IMR-90 (cell line): Measurements from ENCODE around the gene SCNM1.

Experiments used
- BHLHE40 ChIP-seq: fragments of 150-350 bp; IDR thresholded peaks from 2 replicates; pipeline ENCODE4 v1.6.1; 2016; ENCODE audit warnings: mild to moderate bottlenecking, low read depth, low read length
- NFE2L2 ChIP-seq: fragments of 150-350 bp; IDR thresholded peaks from 2 replicates; pipeline ENCODE4 v1.6.1; 2016; ENCODE audit warnings: low read depth, mild to moderate bottlenecking, low read length
- POLR2A ChIP-seq: IDR thresholded peaks from 2 replicates; pipeline ENCODE4 v1.6.1; 2012; ENCODE audit warnings: mild to moderate bottlenecking, low read depth, low read length
- RAD21 ChIP-seq: IDR thresholded peaks from 2 replicates; pipeline ENCODE4 v1.6.1; 2012; ENCODE audit warnings: low read length, improper control_type of control experiment
- RFX5 ChIP-seq: IDR thresholded peaks from 2 replicates; pipeline ENCODE4 v1.8.0; 2012; ENCODE audit warnings: low read depth, mild to moderate bottlenecking, low read length, moderate library complexity
- USF2 ChIP-seq: fragments of 150-350 bp; IDR thresholded peaks from 2 replicates; pipeline ENCODE4 v1.6.1; 2017; ENCODE audit warnings: mild to moderate bottlenecking, antibody characterized with exemption, low read length, low read depth
- TF ChIP-seq, protein P1 (sequence below): conservative IDR thresholded peaks from 2 replicates; pipeline ENCODE4 v1.5.1; 2012; ENCODE audit warnings: mild to moderate bottlenecking, low read depth, low read length, improper control_type of control experiment

DNA sequence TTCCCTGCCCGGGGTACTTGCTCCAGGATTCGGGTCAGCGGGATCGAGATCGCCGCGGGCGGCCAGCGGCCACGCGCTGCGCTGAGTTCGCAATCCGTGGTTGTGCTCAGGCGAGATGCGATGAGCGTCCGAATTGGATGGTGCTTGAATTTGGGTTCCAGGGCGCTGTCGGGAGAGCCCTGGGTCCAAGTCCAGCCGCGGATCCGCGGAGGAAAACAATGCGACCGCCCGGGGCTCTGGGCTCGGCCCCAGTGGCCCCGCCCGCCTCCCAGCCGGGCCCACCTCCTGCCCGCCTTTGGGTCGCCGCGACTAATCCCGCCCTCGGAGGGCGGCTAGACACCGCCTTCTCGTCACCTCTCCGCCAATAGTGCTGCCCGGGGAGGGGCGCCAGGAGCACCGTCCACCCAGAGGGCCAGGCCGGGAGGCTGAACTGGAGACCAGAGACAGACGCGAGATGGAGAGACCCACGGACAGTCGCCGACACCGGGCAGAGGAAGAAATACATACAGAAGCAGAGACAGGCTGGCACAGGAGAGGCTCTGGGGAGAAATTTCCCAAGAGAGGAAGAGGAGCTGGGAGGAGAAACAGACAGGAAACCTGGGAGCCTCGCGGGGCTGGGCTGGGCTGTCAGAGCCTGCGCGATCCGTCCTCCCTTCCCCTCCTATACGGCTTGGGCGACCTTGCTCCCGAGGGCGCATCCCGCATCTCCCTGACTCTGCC lies 19.4 kb upstream of the SCNM1 start, which contains the start of gene SEMA6C:
- TF ChIP-seq, protein P1, sequence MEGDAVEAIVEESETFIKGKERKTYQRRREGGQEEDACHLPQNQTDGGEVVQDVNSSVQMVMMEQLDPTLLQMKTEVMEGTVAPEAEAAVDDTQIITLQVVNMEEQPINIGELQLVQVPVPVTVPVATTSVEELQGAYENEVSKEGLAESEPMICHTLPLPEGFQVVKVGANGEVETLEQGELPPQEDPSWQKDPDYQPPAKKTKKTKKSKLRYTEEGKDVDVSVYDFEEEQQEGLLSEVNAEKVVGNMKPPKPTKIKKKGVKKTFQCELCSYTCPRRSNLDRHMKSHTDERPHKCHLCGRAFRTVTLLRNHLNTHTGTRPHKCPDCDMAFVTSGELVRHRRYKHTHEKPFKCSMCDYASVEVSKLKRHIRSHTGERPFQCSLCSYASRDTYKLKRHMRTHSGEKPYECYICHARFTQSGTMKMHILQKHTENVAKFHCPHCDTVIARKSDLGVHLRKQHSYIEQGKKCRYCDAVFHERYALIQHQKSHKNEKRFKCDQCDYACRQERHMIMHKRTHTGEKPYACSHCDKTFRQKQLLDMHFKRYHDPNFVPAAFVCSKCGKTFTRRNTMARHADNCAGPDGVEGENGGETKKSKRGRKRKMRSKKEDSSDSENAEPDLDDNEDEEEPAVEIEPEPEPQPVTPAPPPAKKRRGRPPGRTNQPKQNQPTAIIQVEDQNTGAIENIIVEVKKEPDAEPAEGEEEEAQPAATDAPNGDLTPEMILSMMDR: no peak
- no peak for TF ChIP-seq USF2
- no peak for TF ChIP-seq BHLHE40
- peak; percentile 68; the same call in 1 of the 2 replicates for TF ChIP-seq POLR2A
- no peak for TF ChIP-seq RAD21
- no peak for TF ChIP-seq RFX5
- TF ChIP-seq NFE2L2: no peak
